A673 (cell line): ENCODE results near the gene GUCY1A1.

Experiments used
- EZH2 ChIP-seq: fragments of 200-600 bp; sonication (generic); IDR thresholded peaks from 2 replicates; pipeline ENCODE4 v1.6.1; 2017; ENCODE audit warnings: borderline replicate concordance, low read depth, mild to moderate bottlenecking, mixed read lengths, antibody characterized with exemption, low read length; ENCODE audit not compliant: poor library complexity, severe bottlenecking
- TF ChIP-seq, protein P1 (sequence below): fragments of 300-800, 200-600 bp; sonication (generic); conservative IDR thresholded peaks from 2 replicates; pipeline ENCODE4 v1.5.1; 2017; ENCODE audit warnings: low read depth, mild to moderate bottlenecking, antibody characterized with exemption, low read length, moderate library complexity, mixed read lengths

DNA sequence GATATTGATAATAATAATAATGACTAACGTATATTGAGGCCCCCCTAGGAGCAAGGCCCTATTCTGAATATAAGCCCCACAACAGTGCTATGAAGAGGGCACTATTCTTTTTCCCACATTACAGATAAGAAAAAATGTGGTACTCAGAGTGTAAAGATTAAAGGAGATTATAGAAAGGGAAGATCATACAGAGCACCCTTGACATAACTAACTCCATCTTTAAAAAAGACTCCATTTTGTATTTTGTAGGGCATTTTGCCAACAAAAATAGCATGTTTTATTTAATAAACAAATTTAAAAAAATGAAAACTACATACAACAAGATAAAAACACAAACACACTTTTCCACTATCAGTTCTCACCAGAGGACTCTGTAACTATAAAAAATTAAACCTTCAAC lies 42.1 kb downstream of the GUCY1A1 start:
- TF ChIP-seq, protein P1, sequence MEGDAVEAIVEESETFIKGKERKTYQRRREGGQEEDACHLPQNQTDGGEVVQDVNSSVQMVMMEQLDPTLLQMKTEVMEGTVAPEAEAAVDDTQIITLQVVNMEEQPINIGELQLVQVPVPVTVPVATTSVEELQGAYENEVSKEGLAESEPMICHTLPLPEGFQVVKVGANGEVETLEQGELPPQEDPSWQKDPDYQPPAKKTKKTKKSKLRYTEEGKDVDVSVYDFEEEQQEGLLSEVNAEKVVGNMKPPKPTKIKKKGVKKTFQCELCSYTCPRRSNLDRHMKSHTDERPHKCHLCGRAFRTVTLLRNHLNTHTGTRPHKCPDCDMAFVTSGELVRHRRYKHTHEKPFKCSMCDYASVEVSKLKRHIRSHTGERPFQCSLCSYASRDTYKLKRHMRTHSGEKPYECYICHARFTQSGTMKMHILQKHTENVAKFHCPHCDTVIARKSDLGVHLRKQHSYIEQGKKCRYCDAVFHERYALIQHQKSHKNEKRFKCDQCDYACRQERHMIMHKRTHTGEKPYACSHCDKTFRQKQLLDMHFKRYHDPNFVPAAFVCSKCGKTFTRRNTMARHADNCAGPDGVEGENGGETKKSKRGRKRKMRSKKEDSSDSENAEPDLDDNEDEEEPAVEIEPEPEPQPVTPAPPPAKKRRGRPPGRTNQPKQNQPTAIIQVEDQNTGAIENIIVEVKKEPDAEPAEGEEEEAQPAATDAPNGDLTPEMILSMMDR, result no peak
- no peak for TF ChIP-seq EZH2
